Osteoblast (primary cell): ENCODE data around the gene BAIAP2. TPM values are rescaled to one million over a fixed set of nuclear protein-coding genes. Genes with fewer than 3 reads are reported as not detected.
A peak's percentile ranks its signal among the peaks of the same experiment; 100 is the strongest.

ENCODE experiments used
- DNase-seq: peaks from one replicate; pipeline ENCODE4 v3.0.0; 2011; ENCODE audit warnings: low spot score, mixed read lengths; ENCODE audit not compliant: insufficient read length; ENCODE audit errors: missing footprints
- H2AFZ ChIP-seq: 2 replicates; pipeline ENCODE4 v1.6.0; 2011; ENCODE audit warnings: mild to moderate bottlenecking, low read length
- H3K27ac ChIP-seq: 2 replicates; pipeline ENCODE4 v1.5.1; 2011; ENCODE audit warnings: mild to moderate bottlenecking, low read depth, low read length, moderate library complexity
- H3K27me3 ChIP-seq: 2 replicates; pipeline ENCODE4 v1.6.0; 2012; ENCODE audit warnings: mild to moderate bottlenecking, control low read depth, inconsistent platforms, low read length, moderate library complexity; ENCODE audit not compliant: insufficient read depth
- H3K36me3 ChIP-seq: 2 replicates; pipeline ENCODE4 v1.5.1; 2011; ENCODE audit warnings: mild to moderate bottlenecking, low read length, control low read depth, moderate library complexity; ENCODE audit not compliant: insufficient read depth
- H3K4me1 ChIP-seq: 2 replicates; pipeline ENCODE4 v1.5.1; 2011; ENCODE audit warnings: mild to moderate bottlenecking, low read length, control low read depth, moderate library complexity; ENCODE audit not compliant: insufficient read depth
- H3K4me2 ChIP-seq: 2 replicates; pipeline ENCODE4 v1.6.0; 2011; ENCODE audit warnings: mild to moderate bottlenecking, low read length; ENCODE audit not compliant: insufficient read depth
- H3K4me3 ChIP-seq: fragments of 200-600 bp; sonication (generic); 3 replicates; pipeline ENCODE4 v1.5.1; 2012; ENCODE audit warnings: mild to moderate bottlenecking, low read length, inconsistent platforms; ENCODE audit not compliant: insufficient read depth
- H3K79me2 ChIP-seq: 2 replicates; pipeline ENCODE4 v1.6.0; 2012; ENCODE audit warnings: mild to moderate bottlenecking, low read length, control low read depth, inconsistent platforms; ENCODE audit not compliant: insufficient read depth
- H3K9me3 ChIP-seq: 2 replicates; pipeline ENCODE4 v1.5.1; 2011; ENCODE audit warnings: low read depth, low read length, control low read depth
- H4K20me1 ChIP-seq: 2 replicates; pipeline ENCODE4 v1.6.0; 2012; ENCODE audit warnings: mild to moderate bottlenecking, low read length, control low read depth; ENCODE audit not compliant: insufficient read depth
- total RNA-seq: library from RNA; depleted of rRNA; stranded (reverse); fragments of >200 nt; gene quantifications from 2 replicates; pipeline ENCODE4 v1.2.3, GENCODE V29; 2012
- TF ChIP-seq, protein P1 (sequence below): IDR thresholded peaks from 2 replicates; pipeline ENCODE4 v1.5.1; 2011; ENCODE audit warnings: mild to moderate bottlenecking, low read depth, low read length, moderate library complexity; ENCODE audit errors: extremely low read depth

The BAIAP2 gene
- 15.6 and 19.4 TPM in 2 replicates for total RNA-seq

DNA sequence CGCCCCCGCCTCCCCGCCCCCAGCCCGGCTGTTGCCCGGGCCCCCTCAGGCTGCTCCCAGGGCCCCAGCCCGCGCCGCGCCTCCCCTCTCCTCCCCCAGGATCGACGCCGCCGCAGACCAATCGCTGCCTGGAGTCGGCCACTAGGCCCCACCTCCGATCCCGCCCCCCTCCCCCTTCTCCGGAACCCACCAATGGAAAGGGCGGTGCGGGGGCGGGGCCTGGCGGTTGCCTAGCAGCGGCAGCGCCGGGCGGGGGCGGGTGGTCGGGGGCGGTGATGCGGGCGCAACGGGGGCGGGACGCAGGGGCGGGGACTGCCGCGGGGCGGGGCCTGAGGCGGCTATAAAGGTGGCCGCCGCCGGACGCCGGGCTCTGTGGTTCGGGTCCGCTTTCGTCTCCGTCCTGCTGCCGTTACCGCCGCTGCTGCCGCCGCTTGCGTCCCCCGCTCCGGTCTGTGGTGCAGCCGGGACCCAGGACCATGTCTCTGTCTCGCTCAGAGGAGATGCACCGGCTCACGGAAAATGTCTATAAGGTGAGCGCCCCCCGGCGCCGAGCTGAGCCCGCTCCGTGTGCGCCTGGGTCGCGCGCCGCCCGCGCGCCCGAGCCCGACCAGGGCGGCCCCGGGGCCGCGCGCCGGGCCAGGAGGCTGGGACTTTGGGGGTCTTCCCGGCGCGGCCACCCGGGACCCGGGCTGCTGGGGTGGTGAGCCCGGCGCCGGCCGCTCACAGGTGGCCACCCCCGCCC lies at the start of gene BAIAP2:
BAIAP2 (plus strand) TSS at position 373 of the 742 bp plus-strand sequence; CDS start at position 477, 104 bp downstream.
- Histone ChIP-seq H3K27me3 (no peaks in the 10 kb centered on the region), H2AFZ (peak within 1 kb of the TSS; percentile 78), H3K79me2 (peaks cover 47% of the 10 kb centered on the region), H3K4me1 (peaks cover 24% of the 10 kb centered on the region), H4K20me1 (peaks cover 52% of the 10 kb centered on the region), H3K9me3 (no peaks in the 10 kb centered on the region), H3K4me3 (peak within 1 kb of the TSS; percentile 84), H3K4me2 (peak within 1 kb of the TSS; percentile 92), H3K27ac (no peak within 1 kb of the TSS), H3K36me3 (peaks cover 10% of the 10 kb centered on the region)
- TF ChIP-seq, protein P1, sequence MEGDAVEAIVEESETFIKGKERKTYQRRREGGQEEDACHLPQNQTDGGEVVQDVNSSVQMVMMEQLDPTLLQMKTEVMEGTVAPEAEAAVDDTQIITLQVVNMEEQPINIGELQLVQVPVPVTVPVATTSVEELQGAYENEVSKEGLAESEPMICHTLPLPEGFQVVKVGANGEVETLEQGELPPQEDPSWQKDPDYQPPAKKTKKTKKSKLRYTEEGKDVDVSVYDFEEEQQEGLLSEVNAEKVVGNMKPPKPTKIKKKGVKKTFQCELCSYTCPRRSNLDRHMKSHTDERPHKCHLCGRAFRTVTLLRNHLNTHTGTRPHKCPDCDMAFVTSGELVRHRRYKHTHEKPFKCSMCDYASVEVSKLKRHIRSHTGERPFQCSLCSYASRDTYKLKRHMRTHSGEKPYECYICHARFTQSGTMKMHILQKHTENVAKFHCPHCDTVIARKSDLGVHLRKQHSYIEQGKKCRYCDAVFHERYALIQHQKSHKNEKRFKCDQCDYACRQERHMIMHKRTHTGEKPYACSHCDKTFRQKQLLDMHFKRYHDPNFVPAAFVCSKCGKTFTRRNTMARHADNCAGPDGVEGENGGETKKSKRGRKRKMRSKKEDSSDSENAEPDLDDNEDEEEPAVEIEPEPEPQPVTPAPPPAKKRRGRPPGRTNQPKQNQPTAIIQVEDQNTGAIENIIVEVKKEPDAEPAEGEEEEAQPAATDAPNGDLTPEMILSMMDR, result no peak
- DNase-seq, result peak; percentile 100

GRCh38 chr17:80986046-80986445 lies 48.9 kb upstream of the BAIAP2 start:
- H2AFZ ChIP-seq, result no peak overlapping the region
- no peak overlapping the region for H3K27ac ChIP-seq
- H3K27me3 ChIP-seq, result no peaks in the 10 kb centered on the region
- DNase-seq, result peak; percentile 78
- H4K20me1 ChIP-seq, result no peaks in the 10 kb centered on the region
- TF ChIP-seq, protein P1, result no peak
- H3K4me2 ChIP-seq, result no peak overlapping the region
- no peaks in the 10 kb centered on the region for H3K36me3 ChIP-seq
- H3K4me1 ChIP-seq, result peaks cover 19% of the 10 kb centered on the region
- H3K4me3 ChIP-seq, result no peak overlapping the region
- H3K9me3 ChIP-seq, result no peaks in the 10 kb centered on the region
- no peaks in the 10 kb centered on the region for H3K79me2 ChIP-seq

DNA sequence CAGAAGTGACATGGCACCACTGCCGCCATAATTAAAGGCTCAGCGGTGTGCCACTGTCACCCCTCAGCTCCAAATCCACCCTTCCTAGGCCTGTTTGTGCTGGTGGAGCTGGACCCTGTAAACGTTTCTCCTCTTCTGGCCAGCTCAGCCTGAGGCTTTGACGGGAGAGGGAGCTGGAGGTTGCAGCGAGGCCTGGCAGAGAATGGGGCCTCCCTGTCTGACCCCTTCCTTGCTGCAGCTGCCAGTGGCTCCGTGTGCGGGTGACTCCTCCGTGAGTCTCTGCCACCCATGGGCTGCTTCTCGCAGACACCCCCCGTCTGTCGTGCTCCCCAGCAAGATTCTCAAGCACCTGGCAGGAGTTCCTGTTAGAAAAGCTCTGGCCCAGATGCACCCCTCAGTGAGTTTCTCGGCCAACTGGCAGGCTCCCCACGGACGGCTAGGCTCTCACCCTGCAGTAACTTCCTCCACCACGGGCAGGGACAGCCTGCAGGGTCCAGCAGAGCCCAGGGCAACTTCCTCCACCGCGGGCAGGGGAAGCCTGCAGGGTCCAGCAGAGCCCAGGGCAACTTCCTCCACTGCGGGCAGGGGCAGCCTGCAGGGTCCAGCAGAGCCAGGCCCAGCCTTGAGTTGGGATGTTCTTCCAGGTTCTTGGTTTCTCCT lies 48.0 kb upstream of the BAIAP2 start:
- peaks cover 23% of the 10 kb centered on the region for H3K4me1 ChIP-seq
- no peaks in the 10 kb centered on the region for H3K9me3 ChIP-seq
- no peak overlapping the region for H3K27ac ChIP-seq
- H3K4me2 ChIP-seq, result peak overlapping the region; percentile 24
- H3K27me3 ChIP-seq, result no peaks in the 10 kb centered on the region
- peak overlapping the region; percentile 74 for H2AFZ ChIP-seq
- H4K20me1 ChIP-seq, result no peaks in the 10 kb centered on the region
- H3K4me3 ChIP-seq, result no peak overlapping the region
- TF ChIP-seq, protein P1, result no peak
- H3K79me2 ChIP-seq, result peaks cover 6% of the 10 kb centered on the region
- H3K36me3 ChIP-seq, result no peaks in the 10 kb centered on the region
- DNase-seq, result peak; percentile 78

DNA sequence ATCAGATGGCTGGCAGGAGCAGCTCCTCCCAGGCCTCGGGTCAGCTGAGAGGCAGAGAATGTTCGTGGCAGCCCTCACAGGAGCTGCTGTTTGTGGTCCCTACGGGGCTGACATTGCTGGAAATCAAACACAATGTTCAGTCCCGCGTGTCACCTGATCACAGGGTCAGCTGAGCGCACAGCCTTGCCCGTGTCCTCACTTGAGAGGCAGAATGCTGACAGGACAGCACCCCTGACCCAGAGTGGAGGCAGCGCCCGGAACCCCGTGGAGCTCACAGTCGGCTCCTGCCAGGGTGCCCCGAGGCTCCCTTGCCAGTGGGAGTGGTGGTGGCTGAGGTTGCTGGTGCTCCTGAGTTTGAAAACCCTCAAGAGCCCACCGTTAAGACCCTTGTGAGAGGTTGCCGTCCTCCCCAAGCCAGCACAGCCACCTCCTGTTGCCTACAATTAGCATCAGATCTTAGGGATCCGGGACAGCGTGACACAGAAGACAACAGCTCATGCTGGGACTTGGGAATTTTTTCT lies 47.0 kb upstream of the BAIAP2 start:
- Histone ChIP-seq H3K4me3 (no peak overlapping the region), H3K36me3 (no peaks in the 10 kb centered on the region), H3K4me2 (no peak overlapping the region), H4K20me1 (peaks cover 4% of the 10 kb centered on the region), H3K27me3 (no peaks in the 10 kb centered on the region), H3K9me3 (no peaks in the 10 kb centered on the region), H3K4me1 (peaks cover 27% of the 10 kb centered on the region), H2AFZ (peak overlapping the region; percentile 74), H3K79me2 (peaks cover 16% of the 10 kb centered on the region), H3K27ac (no peak overlapping the region)
- TF ChIP-seq, protein P1, result no peak
- peak; percentile 81 for DNase-seq
